HepG2 (cell line): ENCODE measurements around the gene LRRC34. TPM values are rescaled to one million over a fixed set of nuclear protein-coding genes. Genes with fewer than 3 reads are reported as not detected.
A peak's percentile ranks its signal among the peaks of the same experiment; 100 is the strongest.

Experiments
- ATF7 ChIP-seq, 2 experiments: fragments of 450-650 bp in 1 of 2; sonication (generic) in 1 of 2; formaldehyde crosslinking in 1 of 2; IDR thresholded peaks; 2 replicates each; pipeline versions ENCODE4 v1.4.0 to v1.6.1; 2016 to 2020; ENCODE audit warnings: antibody characterized with exemption in 1 of 2, mild to moderate bottlenecking in 1 of 2, missing genetic modification reagents in 1 of 2
- CHD2 ChIP-seq: IDR thresholded peaks from 2 replicates; pipeline ENCODE4 v1.6.1; 2011; ENCODE audit warnings: low read depth, low read length, improper control_type of control experiment
- DR1 ChIP-seq: sonication (generic); formaldehyde crosslinking; IDR thresholded peaks from 2 replicates; pipeline ENCODE4 v1.8.0; 2021; ENCODE audit warnings: mild to moderate bottlenecking, missing genetic modification reagents, inconsistent platforms
- FOXJ3 ChIP-seq: sonication (generic); formaldehyde crosslinking; IDR thresholded peaks from 2 replicates; pipeline ENCODE4 v1.4.0; 2020; ENCODE audit warnings: missing genetic modification reagents, mild to moderate bottlenecking, borderline replicate concordance
- HMGXB3 ChIP-seq: sonication (generic); formaldehyde crosslinking; IDR thresholded peaks from 2 replicates; pipeline ENCODE4 v1.4.0; 2020; ENCODE audit warnings: missing genetic modification reagents, borderline replicate concordance
- MZF1 ChIP-seq: sonication (generic); formaldehyde crosslinking; IDR thresholded peaks from 2 replicates; pipeline ENCODE4 v1.8.1; 2023; ENCODE audit warnings: mild to moderate bottlenecking, missing genetic modification reagents, borderline replicate concordance
- PBX2 ChIP-seq: IDR thresholded peaks from 2 replicates; pipeline ENCODE4 v1.6.1; 2016; ENCODE audit warnings: control low read depth
- POLR2G ChIP-seq: fragments of 200-400 bp; formaldehyde crosslinking; IDR thresholded peaks from 2 replicates; pipeline ENCODE4 v1.6.1; 2018; ENCODE audit warnings: mild to moderate bottlenecking, low read depth, low read length, moderate library complexity
- RBM39 ChIP-seq: fragments of 200-400 bp; formaldehyde crosslinking; IDR thresholded peaks from one replicate; pipeline ENCODE4 v1.6.1; 2018; ENCODE audit warnings: antibody characterized with exemption, mild to moderate bottlenecking, low read depth, low read length; ENCODE audit not compliant: poor library complexity, severe bottlenecking
- SRSF1 ChIP-seq: fragments of 200-400 bp; formaldehyde crosslinking; optimal IDR thresholded peaks from 2 replicates; pipeline ENCODE3; 2017; ENCODE audit warnings: mild to moderate bottlenecking, low read depth, low read length, moderate library complexity
- SRY ChIP-seq: sonication (generic); formaldehyde crosslinking; IDR thresholded peaks from 2 replicates; pipeline ENCODE4 v1.8.0; 2022; ENCODE audit warnings: mild to moderate bottlenecking, missing genetic modification reagents
- TOE1 ChIP-seq: sonication (generic); formaldehyde crosslinking; IDR thresholded peaks from 2 replicates; pipeline ENCODE4 v1.4.0; 2020; ENCODE audit warnings: mild to moderate bottlenecking, missing genetic modification reagents
- XBP1 ChIP-seq: sonication (generic); formaldehyde crosslinking; IDR thresholded peaks from 2 replicates; pipeline ENCODE4 v1.5.0; 2020; ENCODE audit warnings: missing genetic modification reagents
- ZHX1 ChIP-seq: sonication (generic); formaldehyde crosslinking; IDR thresholded peaks from 2 replicates; pipeline ENCODE4 v1.8.1; 2022; ENCODE audit warnings: low read depth, mild to moderate bottlenecking, missing genetic modification reagents
- ZNF430 ChIP-seq: sonication (generic); formaldehyde crosslinking; IDR thresholded peaks from 2 replicates; pipeline ENCODE4 v1.9.0; 2021; ENCODE audit warnings: mild to moderate bottlenecking, missing genetic modification reagents
- ZNF431 ChIP-seq: sonication (generic); formaldehyde crosslinking; IDR thresholded peaks from 2 replicates; pipeline ENCODE4 v1.9.0; 2022; ENCODE audit warnings: missing genetic modification reagents, low read depth, mild to moderate bottlenecking, borderline replicate concordance
- ZNF543 ChIP-seq: sonication (generic); formaldehyde crosslinking; IDR thresholded peaks from 2 replicates; pipeline ENCODE4 v1.4.0; 2020; ENCODE audit warnings: mild to moderate bottlenecking, missing genetic modification reagents
- ZNF776 ChIP-seq: sonication (generic); formaldehyde crosslinking; IDR thresholded peaks from 2 replicates; pipeline ENCODE4 v1.4.0; 2020; ENCODE audit warnings: mild to moderate bottlenecking, missing genetic modification reagents
- ZNF782 ChIP-seq: sonication (generic); formaldehyde crosslinking; IDR thresholded peaks from 2 replicates; pipeline ENCODE4 v1.4.0; 2020; ENCODE audit warnings: missing genetic modification reagents, mild to moderate bottlenecking, borderline replicate concordance
- ZNF816 ChIP-seq: sonication (generic); formaldehyde crosslinking; IDR thresholded peaks from 2 replicates; pipeline ENCODE4 v1.8.0; 2022; ENCODE audit warnings: missing genetic modification reagents, mild to moderate bottlenecking, borderline replicate concordance
- polyA plus RNA-seq, 8 experiments: library from polyadenylated mRNA; depleted of rRNA in 3 of 8; stranded (reverse) in 7 of 8; unstranded in 1 of 8; fragments of >200 nt; fragmentation: Illumina TruSeq in 4 of 8; extraction: Trizol in 4 of 8; gene quantifications; 2 replicates each; pipeline versions ENCODE4 v1.2.1 to v1.2.3, GENCODE V29; 2011 to 2016; ENCODE audit warnings: low read depth in 4 of 8, missing spikeins in 1 of 8, mixed read lengths in 1 of 8; ENCODE audit not compliant: insufficient read depth in 1 of 8
- total RNA-seq, 5 experiments: library from RNA; depleted of rRNA; stranded (reverse); fragments of >200 nt; fragmentation: Illumina TruSeq; extraction: Trizol; gene quantifications; 2 replicates each; pipeline ENCODE4 v1.2.3, GENCODE V29; 2016; ENCODE audit warnings: low read depth in 1 of 5

Gene LRRC34
- total and polyA plus RNA-seq, 2 of the 13 experiments (the other 11 are each of a cell fraction or from before 2014, with no cell fraction given): not detected

GRCh38 chr3:169772897-169773816 lies 39.5 kb downstream of the LRRC34 start, which contains the start of gene MYNN (continued):
- peak; percentile 86; the same call in 1 of the 2 replicates for TF ChIP-seq ZNF430 (CRISPR knock-in tag)
- TF ChIP-seq RBM39: peak; percentile 79
- peak; percentile 97 for TF ChIP-seq ZNF776 (CRISPR knock-in tag)
- TF ChIP-seq CHD2: peak; percentile 34; the same call in 1 of the 2 replicates
- TF ChIP-seq PBX2 (CRISPR knock-in tag): no peak
- TF ChIP-seq FOXJ3 (CRISPR knock-in tag): peak; percentile 47; the same call in 1 of the 2 replicates
- TF ChIP-seq MZF1 (CRISPR knock-in tag): 0 out of 2 replicates have a peak, but pooled peaks have one; percentile 16
- no peak; the same call in 1 of the 2 replicates for TF ChIP-seq ATF7 (IDR thresholded peaks at IDR 0.05)
- no peak for TF ChIP-seq ATF7 (CRISPR knock-in tag; IDR thresholded peaks at IDR 0.05)
- TF ChIP-seq HMGXB3 (CRISPR knock-in tag): peak; percentile 71; the same call in 1 of the 2 replicates
- TF ChIP-seq ZHX1 (CRISPR knock-in tag): peak; percentile 96
- TF ChIP-seq POLR2G: peak; percentile 97
- peak; percentile 74; the same call in 1 of the 2 replicates for TF ChIP-seq ZNF543 (CRISPR knock-in tag)
- TF ChIP-seq ZNF431: peak; percentile 48; the same call in 1 of the 2 replicates
- peak; percentile 90 for TF ChIP-seq SRSF1
- 0 out of 2 replicates have a peak, but pooled peaks have one; percentile 79 for TF ChIP-seq ZNF782 (CRISPR knock-in tag)
- peak; percentile 55 for TF ChIP-seq XBP1 (CRISPR knock-in tag)
- peak; percentile 55; the same call in 1 of the 2 replicates for TF ChIP-seq TOE1 (CRISPR knock-in tag)
- peak; percentile 90 for TF ChIP-seq SRY (CRISPR knock-in tag)
- peak; percentile 62; the same call in 1 of the 2 replicates for TF ChIP-seq ZNF816 (CRISPR knock-in tag)
- peak; percentile 90 for TF ChIP-seq DR1
